HCT116 (cell line): ENCODE measurements around the gene OR6M1.

Source experiments
- CEBPB ChIP-seq: IDR thresholded peaks from 2 replicates; pipeline ENCODE4 v1.6.1; 2012; ENCODE audit warnings: low read depth
- TF ChIP-seq, protein P1 (sequence below): IDR thresholded peaks from 2 replicates; pipeline ENCODE4 v1.6.1; 2012
- TF ChIP-seq, protein P2 (sequence below), 3 experiments: fragments of 200-600 bp in 1 of 3; sonication (generic) in 1 of 3; IDR thresholded peaks in 2 of 3; conservative IDR thresholded peaks in 1 of 3; 2 replicates each; pipeline ENCODE4 v1.5.1; 2012 to 2017; ENCODE audit warnings: low read depth in 2 of 3, low read length in 2 of 3, antibody characterized with exemption in 1 of 3, borderline replicate concordance in 1 of 3, control low read depth in 1 of 3, mild to moderate bottlenecking in 1 of 3, mixed read lengths in 1 of 3, mixed run types in 1 of 3, moderate library complexity in 1 of 3; ENCODE audit not compliant: insufficient read depth in 1 of 3

DNA sequence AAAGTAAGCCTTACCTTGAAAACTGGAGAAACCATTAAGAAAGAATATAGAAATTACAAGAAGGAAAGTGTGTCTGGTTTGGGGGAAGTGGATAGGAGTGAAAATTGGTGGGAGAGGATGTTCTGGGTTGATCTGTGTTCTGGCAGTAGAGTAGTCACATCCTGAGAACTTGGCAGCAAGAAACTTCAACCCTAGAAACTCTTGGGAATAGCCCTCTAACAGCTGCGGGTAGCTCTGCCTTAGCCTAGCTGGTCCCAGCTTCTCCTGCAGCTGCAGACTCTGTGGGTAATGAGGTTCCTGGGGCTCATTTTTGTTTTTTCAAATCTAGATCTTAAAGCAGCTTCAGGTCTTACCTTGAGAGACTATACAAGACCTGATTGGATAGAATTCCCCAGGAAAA, 27.6 kb downstream of the OR6M1 start:
- TF ChIP-seq, protein P1, sequence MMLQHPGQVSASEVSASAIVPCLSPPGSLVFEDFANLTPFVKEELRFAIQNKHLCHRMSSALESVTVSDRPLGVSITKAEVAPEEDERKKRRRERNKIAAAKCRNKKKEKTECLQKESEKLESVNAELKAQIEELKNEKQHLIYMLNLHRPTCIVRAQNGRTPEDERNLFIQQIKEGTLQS: no peak
- TF ChIP-seq CEBPB: no peak
- TF ChIP-seq, protein P2, sequence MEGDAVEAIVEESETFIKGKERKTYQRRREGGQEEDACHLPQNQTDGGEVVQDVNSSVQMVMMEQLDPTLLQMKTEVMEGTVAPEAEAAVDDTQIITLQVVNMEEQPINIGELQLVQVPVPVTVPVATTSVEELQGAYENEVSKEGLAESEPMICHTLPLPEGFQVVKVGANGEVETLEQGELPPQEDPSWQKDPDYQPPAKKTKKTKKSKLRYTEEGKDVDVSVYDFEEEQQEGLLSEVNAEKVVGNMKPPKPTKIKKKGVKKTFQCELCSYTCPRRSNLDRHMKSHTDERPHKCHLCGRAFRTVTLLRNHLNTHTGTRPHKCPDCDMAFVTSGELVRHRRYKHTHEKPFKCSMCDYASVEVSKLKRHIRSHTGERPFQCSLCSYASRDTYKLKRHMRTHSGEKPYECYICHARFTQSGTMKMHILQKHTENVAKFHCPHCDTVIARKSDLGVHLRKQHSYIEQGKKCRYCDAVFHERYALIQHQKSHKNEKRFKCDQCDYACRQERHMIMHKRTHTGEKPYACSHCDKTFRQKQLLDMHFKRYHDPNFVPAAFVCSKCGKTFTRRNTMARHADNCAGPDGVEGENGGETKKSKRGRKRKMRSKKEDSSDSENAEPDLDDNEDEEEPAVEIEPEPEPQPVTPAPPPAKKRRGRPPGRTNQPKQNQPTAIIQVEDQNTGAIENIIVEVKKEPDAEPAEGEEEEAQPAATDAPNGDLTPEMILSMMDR (IDR thresholded peaks at IDR 0.05 in 2 of 3, conservative IDR thresholded peaks at IDR 0.05 in 1 of 3; ENCODE audit: borderline replicate concordance in 1 of 3, insufficient read depth in 1 of 3, low read depth in 2 of 3, low read length in 2 of 3): no peak
